GM12891 (cell line): Measurements from ENCODE around the gene KCNG1.

ENCODE experiments used
- PAX5 ChIP-seq: IDR thresholded peaks from 2 replicates; pipeline ENCODE4 v1.6.1; 2011; ENCODE audit warnings: low read length, moderate library complexity, mild to moderate bottlenecking; ENCODE audit not compliant: insufficient read depth, severe bottlenecking
- POLR2A ChIP-seq: IDR thresholded peaks from 2 replicates; pipeline ENCODE4 v1.6.1; 2011; ENCODE audit warnings: low read depth, low read length, control low read depth
- POLR2AphosphoS5 ChIP-seq: IDR thresholded peaks from 2 replicates; pipeline ENCODE4 v1.6.1; 2011; ENCODE audit warnings: low read depth, low read length, control low read depth
- POU2F2 ChIP-seq: IDR thresholded peaks from 2 replicates; pipeline ENCODE4 v1.6.1; 2011; ENCODE audit warnings: low read depth, mild to moderate bottlenecking, control low read depth, low read length, moderate library complexity
- SPI1 ChIP-seq: IDR thresholded peaks from 2 replicates; pipeline ENCODE4 v1.6.1; 2011; ENCODE audit warnings: low read depth, low read length, control low read depth
- TAF1 ChIP-seq: IDR thresholded peaks from 2 replicates; pipeline ENCODE4 v1.6.1; 2011; ENCODE audit warnings: low read depth, low read length, control low read depth

DNA sequence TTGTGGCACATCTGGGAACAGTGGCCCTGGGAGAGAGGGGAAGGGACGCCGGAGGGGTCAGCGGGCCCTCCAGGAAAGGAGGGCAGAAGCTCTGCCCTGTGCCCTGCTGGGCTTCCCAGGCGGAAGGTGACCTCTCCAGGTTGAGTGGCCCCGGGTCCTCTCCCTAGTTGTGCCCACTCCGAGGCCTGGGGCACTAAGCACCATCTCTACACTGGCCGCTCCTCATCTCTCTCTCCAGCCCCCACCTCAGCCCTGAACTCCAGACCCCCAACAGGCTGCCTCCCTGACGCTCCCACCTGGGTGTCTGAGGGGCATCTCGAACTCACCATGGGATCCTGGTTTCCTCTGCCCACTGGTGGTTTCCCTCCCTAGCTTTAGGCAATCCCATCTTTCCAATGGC is 18.1 kb downstream of the KCNG1 start:
- no peak for TF ChIP-seq SPI1
- TF ChIP-seq POLR2AphosphoS5, result no peak
- no peak for TF ChIP-seq POLR2A
- no peak for TF ChIP-seq TAF1
- no peak for TF ChIP-seq POU2F2
- no peak for TF ChIP-seq PAX5
